Testis (tissue), 3 donors: ENCODE measurements around the gene NEK4. TPM values are rescaled to one million over a fixed set of nuclear protein-coding genes. Genes with fewer than 3 reads are reported as not detected.

Experiments used
- DNase-seq: peaks from one replicate; pipeline ENCODE4 v3.0.0-alpha.2; 2019
- H3K27ac ChIP-seq, 2 donors: fragments of 200-600 bp; sonication (generic); one replicate each; pipeline ENCODE4 v1.5.1; 2019
- H3K27me3 ChIP-seq: fragments of 200-600 bp; sonication (generic); one replicate; pipeline ENCODE4 v1.5.1; 2019
- H3K36me3 ChIP-seq: fragments of 200-600 bp; sonication (generic); one replicate; pipeline ENCODE4 v1.5.1; 2017; ENCODE audit warnings: low read depth; ENCODE audit errors: missing control alignments
- H3K4me1 ChIP-seq: fragments of 200-600 bp; sonication (generic); one replicate; pipeline ENCODE4 v1.5.1; 2019
- H3K4me3 ChIP-seq, 2 donors: fragments of 200-600 bp; sonication (generic); one replicate each; pipeline ENCODE4 v1.5.1; 2017 to 2019
- H3K9me3 ChIP-seq: fragments of 200-600 bp; sonication (generic); one replicate; pipeline ENCODE4 v1.5.1; 2017
- CTCF ChIP-seq, 3 experiments: fragments of 450-650 bp in 2 of 3; fragments of 200-600 bp in 1 of 3; sonication (generic) in 1 of 3; IDR thresholded peaks; one replicate each; pipeline ENCODE4 v1.5.1; 2016 to 2019; ENCODE audit warnings: antibody characterized with exemption in 3 of 3, mild to moderate bottlenecking in 2 of 3, moderate library complexity in 1 of 3
- POLR2A ChIP-seq: fragments of 450-650 bp; IDR thresholded peaks from one replicate; pipeline ENCODE4 v1.6.1; 2017; ENCODE audit warnings: antibody characterized with exemption, mild to moderate bottlenecking, moderate library complexity
- WGBS, 2 donors: methylation state at CpG; one replicate each; pipeline ENCODE4 v1.1.5; 2018; 5-methylcytosine and 5-hydroxymethylcytosine counted together
- intact Hi-C: fragments of 100-400 bp; cut with DNase I; formaldehyde crosslinking; loops from one replicate; pipeline ENCODE4 v1.15.1; 2023; ENCODE audit warnings: low total_unique reads
- polyA plus RNA-seq: library from polyadenylated mRNA; stranded (reverse); fragments of 350-450 nt; fragmentation: Illumina TruSeq; extraction: RNeasy Lipid Tissue Mini Kit (QIAGEN cat#74804); gene quantifications from one replicate; pipeline ENCODE4 v1.2.3, GENCODE V29; 2014; ENCODE audit warnings: low read depth, low replicate concordance; ENCODE audit not compliant: insufficient read depth
- total RNA-seq, 2 donors: library from RNA; depleted of rRNA; stranded (reverse); fragments of >200 nt; gene quantifications; one replicate each; pipeline ENCODE4 v1.2.3, GENCODE V29; 2016

NEK4 gene
- total and polyA plus RNA-seq, 3 donors from 2014 or later = 66.6 to 114 (median 70.2) TPM

- no peak for DNase-seq
- Histone ChIP-seq H3K36me3 (no peaks in the 10 kb centered on the region), H3K4me3 (no peak overlapping the region), H3K27me3 (no peaks in the 10 kb centered on the region), H3K4me1 (no peaks in the 10 kb centered on the region), H3K9me3 (no peaks in the 10 kb centered on the region), H3K27ac (no peak overlapping the region)
- TF ChIP-seq CTCF (IDR thresholded peaks at IDR 0.05) = no peak
- TF ChIP-seq POLR2A = no peak
- 95% methylated on average over 5 to 7 of the region's 7 CpGs for WGBS, 2 donors
- intact Hi-C loops = no loop called here
Observed at GRCh38 chr3:52792413-52792812, 21.7 kb upstream of the NEK4 start.

GRCh38 chr3:52791928-52792327 is 21.2 kb upstream of the NEK4 start:
- intact Hi-C loops = no loop called here
- no peaks in the 10 kb centered on the region for H3K36me3 ChIP-seq
- no peak for TF ChIP-seq POLR2A
- no peak for TF ChIP-seq CTCF (IDR thresholded peaks at IDR 0.05)
- H3K27me3 ChIP-seq = no peaks in the 10 kb centered on the region
- no peak overlapping the region for H3K4me3 ChIP-seq
- no peak overlapping the region for H3K27ac ChIP-seq
- no peaks in the 10 kb centered on the region for H3K4me1 ChIP-seq
- no peak for DNase-seq
- no peaks in the 10 kb centered on the region for H3K9me3 ChIP-seq
- 67 to 77% methylated on average over 1 to 4 of the region's 4 CpGs for WGBS, 2 donors

- Histone ChIP-seq H3K27ac (no peak overlapping the region), H3K4me3 (no peak overlapping the region), H3K36me3 (no peaks in the 10 kb centered on the region), H3K4me1 (no peaks in the 10 kb centered on the region), H3K9me3 (no peaks in the 10 kb centered on the region), H3K27me3 (no peaks in the 10 kb centered on the region)
- intact Hi-C loops = no loop called here
- DNase-seq = no peak
- 82 to 89% methylated on average over 6 to 12 of the region's 12 CpGs for WGBS, 2 donors
- TF ChIP-seq POLR2A (no peak), CTCF (IDR thresholded peaks at IDR 0.05) (no peak)
Observed at GRCh38 chr3:52791366-52791765, 20.6 kb upstream of the NEK4 start.

- DNase-seq = no peak
- intact Hi-C loops = no loop called here
- no peaks in the 10 kb centered on the region for H3K36me3 ChIP-seq
- 92 to 93% methylated on average over 13 of the region's 13 CpGs for WGBS, 2 donors
- TF ChIP-seq POLR2A = no peak
- H3K4me3 ChIP-seq = no peak overlapping the region
- H3K27ac ChIP-seq = no peak overlapping the region
- no peaks in the 10 kb centered on the region for H3K9me3 ChIP-seq
- H3K27me3 ChIP-seq = no peaks in the 10 kb centered on the region
- no peaks in the 10 kb centered on the region for H3K4me1 ChIP-seq
Observed at GRCh38 chr3:52790741-52791140, 20.0 kb upstream of the NEK4 start.

- WGBS, 2 donors = 87 to 94% methylated on average over 7 of the region's 7 CpGs
- intact Hi-C loops = no loop called here
- TF ChIP-seq POLR2A (no peak), CTCF (IDR thresholded peaks at IDR 0.05) (no peak)
Observed at GRCh38 chr3:52790337-52790736, 19.6 kb upstream of the NEK4 start.

More at GRCh38 chr3:52790337-52790736, 19.6 kb upstream of the NEK4 start:
- DNase-seq = no peak
- Histone ChIP-seq H3K27me3 (no peaks in the 10 kb centered on the region), H3K4me1 (no peaks in the 10 kb centered on the region), H3K36me3 (no peaks in the 10 kb centered on the region), H3K9me3 (no peaks in the 10 kb centered on the region), H3K4me3 (no peak overlapping the region), H3K27ac (no peak overlapping the region)
